ENCODE measurements around the gene FAM222A. TPM values are rescaled to one million over a fixed set of nuclear protein-coding genes. Genes with fewer than 3 reads are reported as not detected.

Gene FAM222A
- total RNA-seq, 2 experiments from 2014 or later, result 0.70 to 1.6 TPM

GRCh38 chr12:109783135-109783964 is 69.7 kb downstream of the FAM222A start:
- H3K9me3 Mint-ChIP-seq (ENCODE audit: low read depth), result no peaks in the 10 kb centered on the region
- H3K4me3 Mint-ChIP-seq, result no peak overlapping the region
- peaks cover 3% of the 10 kb centered on the region for H3K27me3 Mint-ChIP-seq
- H3K4me1 Mint-ChIP-seq, result no peaks in the 10 kb centered on the region
- DNase-seq (no peak), ATAC-seq (no peak)
- CTCF ChIA-PET, result no interaction called here
- peaks cover 2% of the 10 kb centered on the region for H3K36me3 Mint-ChIP-seq
- no peak overlapping the region for H3K27ac Mint-ChIP-seq

- no peak for ATAC-seq
- no peak overlapping the region for H3K4me3 Mint-ChIP-seq
- no peaks in the 10 kb centered on the region for H3K4me1 Mint-ChIP-seq
- CTCF ChIA-PET, result no interaction called here
- H3K27me3 Mint-ChIP-seq, result peaks cover 3% of the 10 kb centered on the region
- H3K36me3 Mint-ChIP-seq, result no peaks in the 10 kb centered on the region
- DNase-seq, result no peak
- H3K27ac Mint-ChIP-seq, result no peak overlapping the region
- no peaks in the 10 kb centered on the region for H3K9me3 Mint-ChIP-seq (ENCODE audit: low read depth)
Measured at GRCh38 chr12:109783965-109784244, 70.3 kb downstream of the FAM222A start.

GRCh38 chr12:109785854-109786253 is 72.2 kb downstream of the FAM222A start:
- no peaks in the 10 kb centered on the region for H3K36me3 Mint-ChIP-seq
- H3K4me1 Mint-ChIP-seq, result no peaks in the 10 kb centered on the region
- H3K27ac Mint-ChIP-seq, result no peak overlapping the region
- peaks cover 3% of the 10 kb centered on the region for H3K27me3 Mint-ChIP-seq
- CTCF ChIA-PET, result interaction anchor here (1.6 kb wide), 1 partner anchor 11 kb away, joined by 10 read pairs; no protein-coding TSS in a partner anchor
- ATAC-seq (no peak), DNase-seq (no peak)
- no peak overlapping the region for H3K4me3 Mint-ChIP-seq
- no peaks in the 10 kb centered on the region for H3K9me3 Mint-ChIP-seq (ENCODE audit: low read depth)

GRCh38 chr12:109786799-109787198 is 73.2 kb downstream of the FAM222A start:
- no peaks in the 10 kb centered on the region for H3K9me3 Mint-ChIP-seq (ENCODE audit: low read depth)
- CTCF ChIA-PET, result no interaction called here
- peaks cover 3% of the 10 kb centered on the region for H3K27me3 Mint-ChIP-seq
- H3K27ac Mint-ChIP-seq, result no peak overlapping the region
- no peak for DNase-seq
- no peaks in the 10 kb centered on the region for H3K36me3 Mint-ChIP-seq
- H3K4me3 Mint-ChIP-seq, result no peak overlapping the region
- no peak for ATAC-seq
- H3K4me1 Mint-ChIP-seq, result no peaks in the 10 kb centered on the region

GRCh38 chr12:109789526-109790048 is 76.0 kb downstream of the FAM222A start:
- no peak for DNase-seq
- Mint-ChIP-seq H3K9me3 (ENCODE audit: low read depth) (no peaks in the 10 kb centered on the region), H3K27me3 (peaks cover 11% of the 10 kb centered on the region), H3K4me3 (no peak overlapping the region), H3K4me1 (no peaks in the 10 kb centered on the region), H3K27ac (no peak overlapping the region), H3K36me3 (no peaks in the 10 kb centered on the region)
- no peak for ATAC-seq
- CTCF ChIA-PET, result no interaction called here

GRCh38 chr12:109792992-109793391 is 79.4 kb downstream of the FAM222A start:
- no peaks in the 10 kb centered on the region for H3K4me1 Mint-ChIP-seq
- CTCF ChIA-PET, result no interaction called here
- no peak for ATAC-seq
- no peaks in the 10 kb centered on the region for H3K9me3 Mint-ChIP-seq (ENCODE audit: low read depth)
- H3K4me3 Mint-ChIP-seq, result no peak overlapping the region
- H3K36me3 Mint-ChIP-seq, result no peaks in the 10 kb centered on the region
- no peak for DNase-seq
- H3K27me3 Mint-ChIP-seq, result peaks cover 14% of the 10 kb centered on the region
- no peak overlapping the region for H3K27ac Mint-ChIP-seq

- CTCF ChIA-PET, result no interaction called here
- no peaks in the 10 kb centered on the region for H3K36me3 Mint-ChIP-seq
- H3K27me3 Mint-ChIP-seq, result peaks cover 14% of the 10 kb centered on the region
- DNase-seq, result no peak
- H3K9me3 Mint-ChIP-seq (ENCODE audit: low read depth), result no peaks in the 10 kb centered on the region
- no peak overlapping the region for H3K27ac Mint-ChIP-seq
- ATAC-seq, result no peak
- no peaks in the 10 kb centered on the region for H3K4me1 Mint-ChIP-seq
- H3K4me3 Mint-ChIP-seq, result no peak overlapping the region
Measured at GRCh38 chr12:109793411-109793810, 79.8 kb downstream of the FAM222A start.

GRCh38 chr12:109793826-109794501 is 80.3 kb downstream of the FAM222A start:
- ATAC-seq (no peak), DNase-seq (no peak)
- Mint-ChIP-seq H3K27ac (no peak overlapping the region), H3K4me3 (no peak overlapping the region), H3K9me3 (ENCODE audit: low read depth) (no peaks in the 10 kb centered on the region), H3K27me3 (peaks cover 14% of the 10 kb centered on the region), H3K36me3 (no peaks in the 10 kb centered on the region), H3K4me1 (no peaks in the 10 kb centered on the region)
- CTCF ChIA-PET, result no interaction called here

- Mint-ChIP-seq H3K4me3 (no peak overlapping the region), H3K4me1 (no peaks in the 10 kb centered on the region), H3K27me3 (peaks cover 14% of the 10 kb centered on the region), H3K9me3 (ENCODE audit: low read depth) (no peaks in the 10 kb centered on the region), H3K27ac (no peak overlapping the region), H3K36me3 (no peaks in the 10 kb centered on the region)
- ATAC-seq (no peak), DNase-seq (no peak)
- CTCF ChIA-PET, result interaction anchor here (1.2 kb wide), 1 partner anchor 276 kb away, joined by 3 read pairs; no protein-coding TSS in a partner anchor
Measured at GRCh38 chr12:109795023-109795422, 81.4 kb downstream of the FAM222A start.

- Mint-ChIP-seq H3K27ac (no peak overlapping the region), H3K36me3 (no peaks in the 10 kb centered on the region), H3K27me3 (peaks cover 14% of the 10 kb centered on the region), H3K9me3 (ENCODE audit: low read depth) (no peaks in the 10 kb centered on the region), H3K4me1 (no peaks in the 10 kb centered on the region), H3K4me3 (no peak overlapping the region)
- CTCF ChIA-PET, result interaction anchor here (1.2 to 1.5 kb wide), 2 partner anchors 10 to 277 kb away, joined by 3 to 5 read pairs; no protein-coding TSS in a partner anchor
- ATAC-seq, result no peak
- no peak for DNase-seq
Measured at GRCh38 chr12:109796057-109796456, 82.4 kb downstream of the FAM222A start.

- Mint-ChIP-seq H3K9me3 (ENCODE audit: low read depth) (no peaks in the 10 kb centered on the region), H3K4me3 (no peak overlapping the region)
Measured at GRCh38 chr12:109797905-109798669, 84.5 kb downstream of the FAM222A start.

GRCh38 chr12:109798691-109799090 is 85.1 kb downstream of the FAM222A start:
- ATAC-seq, result no peak
- H3K27ac Mint-ChIP-seq, result no peak overlapping the region
- DNase-seq, result no peak
- no peaks in the 10 kb centered on the region for H3K4me1 Mint-ChIP-seq
- H3K9me3 Mint-ChIP-seq (ENCODE audit: low read depth), result no peaks in the 10 kb centered on the region
- no peaks in the 10 kb centered on the region for H3K36me3 Mint-ChIP-seq
- H3K27me3 Mint-ChIP-seq, result peaks cover 5% of the 10 kb centered on the region
- no peak overlapping the region for H3K4me3 Mint-ChIP-seq
- CTCF ChIA-PET, result interaction anchor here (2.0 kb wide), 1 partner anchor 46 kb away, joined by 7 read pairs; no protein-coding TSS in a partner anchor

More at GRCh38 chr12:109797905-109798669, 84.5 kb downstream of the FAM222A start:
- Mint-ChIP-seq H3K36me3 (no peaks in the 10 kb centered on the region), H3K27me3 (peaks cover 11% of the 10 kb centered on the region), H3K4me1 (no peaks in the 10 kb centered on the region), H3K27ac (no peak overlapping the region)
- no peak for DNase-seq
- CTCF ChIA-PET, result interaction anchor here (2.0 kb wide), 1 partner anchor 47 kb away, joined by 7 read pairs; no protein-coding TSS in a partner anchor
- no peak for ATAC-seq

GRCh38 chr12:109800536-109800935 is 86.9 kb downstream of the FAM222A start:
- CTCF ChIA-PET, result no interaction called here
- Mint-ChIP-seq H3K4me1 (no peaks in the 10 kb centered on the region), H3K36me3 (no peaks in the 10 kb centered on the region), H3K27me3 (no peaks in the 10 kb centered on the region), H3K4me3 (no peak overlapping the region), H3K27ac (no peak overlapping the region), H3K9me3 (ENCODE audit: low read depth) (no peaks in the 10 kb centered on the region)
- ATAC-seq, result no peak
- DNase-seq, result no peak

Measured in activated CD8-positive, alpha-beta memory T cell treated with anti-CD3 and anti-CD28 coated beads, Interleukin-2, amount 10 ng/mL, durations not matched to agents 7 days and 5 days (primary cell).